Measurements from ENCODE around the gene GMPPB.

The GMPPB gene

GRCh38 chr3:49732597-49732996 is 8.8 kb upstream of the GMPPB start:
- DNase-seq (ENCODE audit: low read depth, low spot score) = no peak
- in situ Hi-C loops (cut with HindIII; ENCODE audit: low sequenced_read_pairs) = no loop called here
- TF ChIP-seq CTCF (IDR thresholded peaks at IDR 0.05; ENCODE audit: low read depth, low read length) = no peak
- H3K4me3 ChIP-seq (ENCODE audit: low read depth, low read length) = no peak overlapping the region

- no peak overlapping the region for H3K4me3 ChIP-seq (ENCODE audit: low read depth, low read length)
- DNase-seq (ENCODE audit: low read depth, low spot score) = no peak
- TF ChIP-seq CTCF (IDR thresholded peaks at IDR 0.05; ENCODE audit: low read depth, low read length) = no peak
- in situ Hi-C loops (cut with HindIII; ENCODE audit: low sequenced_read_pairs) = no loop called here
Measured at GRCh38 chr3:49729966-49730609, 6.3 kb upstream of the GMPPB start.

GRCh38 chr3:49727924-49728361 is 4.2 kb upstream of the GMPPB start:
- in situ Hi-C loops (cut with HindIII; ENCODE audit: low sequenced_read_pairs) = no loop called here
- no peak overlapping the region for H3K4me3 ChIP-seq (ENCODE audit: low read depth, low read length)
- DNase-seq (ENCODE audit: low read depth, low spot score) = no peak
- no peak for TF ChIP-seq CTCF (IDR thresholded peaks at IDR 0.05; ENCODE audit: low read depth, low read length)

GRCh38 chr3:49727154-49727923 is 3.6 kb upstream of the GMPPB start:
- in situ Hi-C loops (cut with HindIII; ENCODE audit: low sequenced_read_pairs) = no loop called here
- DNase-seq (ENCODE audit: low read depth, low spot score) = no peak
- no peak overlapping the region for H3K4me3 ChIP-seq (ENCODE audit: low read depth, low read length)
- TF ChIP-seq CTCF (IDR thresholded peaks at IDR 0.05; ENCODE audit: low read depth, low read length) = no peak

- no peak for DNase-seq (ENCODE audit: low read depth, low spot score)
- no peak for TF ChIP-seq CTCF (IDR thresholded peaks at IDR 0.05; ENCODE audit: low read depth, low read length)
- H3K4me3 ChIP-seq (ENCODE audit: low read depth, low read length) = no peak overlapping the region
- in situ Hi-C loops (cut with HindIII; ENCODE audit: low sequenced_read_pairs) = no loop called here
Measured at GRCh38 chr3:49725906-49726681, 2.3 kb upstream of the GMPPB start.

GRCh38 chr3:49724586-49724985 is 835 bp upstream of the GMPPB start:
- in situ Hi-C loops (cut with HindIII; ENCODE audit: low sequenced_read_pairs) = no loop called here
- H3K4me3 ChIP-seq (ENCODE audit: low read depth, low read length) = peak overlapping the region; percentile 55
- DNase-seq (ENCODE audit: low read depth, low spot score) = peak; percentile 21
- no peak for TF ChIP-seq CTCF (IDR thresholded peaks at IDR 0.05; ENCODE audit: low read depth, low read length)

Data from astrocyte of the spinal cord (primary cell).